ENCODE data around the gene PLEKHA7.
"Not testable (repeated sequence)": the region's sequence is repeated elsewhere in the genome, so short reads cannot be mapped to it uniquely, and the experiment has no call there.

DNA sequence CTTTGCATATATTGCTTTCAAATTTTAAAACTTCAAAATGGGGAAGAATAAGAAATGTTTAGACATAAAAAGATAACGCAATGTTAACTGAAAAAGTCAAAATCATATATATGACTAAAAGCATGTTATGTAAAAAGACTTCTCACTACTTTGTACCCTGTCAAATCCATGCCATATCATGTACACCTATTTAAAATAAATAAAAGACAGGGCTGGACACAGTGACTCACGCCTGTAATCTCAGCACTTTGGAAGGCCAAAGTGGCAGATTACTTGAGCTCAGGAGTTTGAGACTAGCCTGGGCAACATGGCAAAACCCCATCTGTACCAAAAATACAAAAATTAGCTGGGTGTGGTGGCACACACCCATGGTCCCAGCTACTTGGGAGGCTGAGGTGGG lies 109.5 kb downstream of the PLEKHA7 start:
- TF ChIP-seq POLR2A (IDR thresholded peaks at IDR 0.05; ENCODE audit: low read depth, low read length); RAD21 (IDR thresholded peaks at IDR 0.05; ENCODE audit: low read length); SMC3 (IDR thresholded peaks at IDR 0.05; ENCODE audit: low read depth, low read length); BHLHE40 (IDR thresholded peaks at IDR 0.05; ENCODE audit: low read depth, low read length); FOS (IDR thresholded peaks at IDR 0.05; ENCODE audit: low read depth, low read length); RFX5 (IDR thresholded peaks at IDR 0.05; ENCODE audit: low read depth, low read length); CEBPB (IDR thresholded peaks at IDR 0.05; ENCODE audit: low read depth, low read length); MAZ (IDR thresholded peaks at IDR 0.05; ENCODE audit: borderline replicate concordance, low read depth, low read length): not testable (repeated sequence)
- TF ChIP-seq, protein P1, sequence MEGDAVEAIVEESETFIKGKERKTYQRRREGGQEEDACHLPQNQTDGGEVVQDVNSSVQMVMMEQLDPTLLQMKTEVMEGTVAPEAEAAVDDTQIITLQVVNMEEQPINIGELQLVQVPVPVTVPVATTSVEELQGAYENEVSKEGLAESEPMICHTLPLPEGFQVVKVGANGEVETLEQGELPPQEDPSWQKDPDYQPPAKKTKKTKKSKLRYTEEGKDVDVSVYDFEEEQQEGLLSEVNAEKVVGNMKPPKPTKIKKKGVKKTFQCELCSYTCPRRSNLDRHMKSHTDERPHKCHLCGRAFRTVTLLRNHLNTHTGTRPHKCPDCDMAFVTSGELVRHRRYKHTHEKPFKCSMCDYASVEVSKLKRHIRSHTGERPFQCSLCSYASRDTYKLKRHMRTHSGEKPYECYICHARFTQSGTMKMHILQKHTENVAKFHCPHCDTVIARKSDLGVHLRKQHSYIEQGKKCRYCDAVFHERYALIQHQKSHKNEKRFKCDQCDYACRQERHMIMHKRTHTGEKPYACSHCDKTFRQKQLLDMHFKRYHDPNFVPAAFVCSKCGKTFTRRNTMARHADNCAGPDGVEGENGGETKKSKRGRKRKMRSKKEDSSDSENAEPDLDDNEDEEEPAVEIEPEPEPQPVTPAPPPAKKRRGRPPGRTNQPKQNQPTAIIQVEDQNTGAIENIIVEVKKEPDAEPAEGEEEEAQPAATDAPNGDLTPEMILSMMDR (conservative IDR thresholded peaks at IDR 0.05; ENCODE audit: low read depth, low read length): not testable (repeated sequence)
- TF ChIP-seq, protein P2, sequence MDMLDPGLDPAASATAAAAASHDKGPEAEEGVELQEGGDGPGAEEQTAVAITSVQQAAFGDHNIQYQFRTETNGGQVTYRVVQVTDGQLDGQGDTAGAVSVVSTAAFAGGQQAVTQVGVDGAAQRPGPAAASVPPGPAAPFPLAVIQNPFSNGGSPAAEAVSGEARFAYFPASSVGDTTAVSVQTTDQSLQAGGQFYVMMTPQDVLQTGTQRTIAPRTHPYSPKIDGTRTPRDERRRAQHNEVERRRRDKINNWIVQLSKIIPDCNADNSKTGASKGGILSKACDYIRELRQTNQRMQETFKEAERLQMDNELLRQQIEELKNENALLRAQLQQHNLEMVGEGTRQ (IDR thresholded peaks at IDR 0.05; ENCODE audit: low read depth, low read length): not testable (repeated sequence)
